ENCODE data around the gene ZXDC.

Gene ZXDC

GRCh38 chr3:126488185-126488584 lies 12.5 kb upstream of the ZXDC start:
- H3K27ac ChIP-seq (replicated peaks) = no peak overlapping the region
- TF ChIP-seq SPI1 (IDR thresholded peaks at IDR 0.05; ENCODE audit: borderline replicate concordance, low read depth) (no peak), POLR2AphosphoS5 (IDR thresholded peaks at IDR 0.05; ENCODE audit: low read depth) (no peak), CTCF (IDR thresholded peaks at IDR 0.05; ENCODE audit: insufficient read depth, low read length) (no peak), GABPA (IDR thresholded peaks at IDR 0.05; ENCODE audit: low read depth) (no peak), REST (IDR thresholded peaks at IDR 0.05; ENCODE audit: insufficient replicate concordance, low read depth) (peak; percentile 36)
- no peak overlapping the region for H3K4me3 ChIP-seq (replicated peaks; ENCODE audit: insufficient read depth, low read length)
- peak in 1 of 2 experiments; percentile 38 for DNase-seq (ENCODE audit: low read depth in 1 of 2, low spot score in 1 of 2)
- no peaks in the 10 kb centered on the region for H3K27me3 ChIP-seq (ENCODE audit: insufficient read depth, poor library complexity, severe bottlenecking)

GRCh38 chr3:126487151-126487771 lies 11.6 kb upstream of the ZXDC start:
- Histone ChIP-seq H3K27me3 (ENCODE audit: insufficient read depth, poor library complexity, severe bottlenecking) (no peaks in the 10 kb centered on the region), H3K27ac (replicated peaks) (peak overlapping the region; percentile 58), H3K4me3 (replicated peaks; ENCODE audit: insufficient read depth, low read length) (no peak overlapping the region)
- peak in 1 of 2 experiments; percentile 70 for DNase-seq (ENCODE audit: low read depth in 1 of 2, low spot score in 1 of 2)
- TF ChIP-seq POLR2AphosphoS5 (IDR thresholded peaks at IDR 0.05; ENCODE audit: low read depth) (no peak), SPI1 (IDR thresholded peaks at IDR 0.05; ENCODE audit: borderline replicate concordance, low read depth) (peak; percentile 45; the same call in 1 of the 2 replicates), REST (IDR thresholded peaks at IDR 0.05; ENCODE audit: insufficient replicate concordance, low read depth) (no peak), GABPA (IDR thresholded peaks at IDR 0.05; ENCODE audit: low read depth) (no peak), CTCF (IDR thresholded peaks at IDR 0.05; ENCODE audit: insufficient read depth, low read length) (no peak)

GRCh38 chr3:126486360-126486847 lies 10.7 kb upstream of the ZXDC start:
- no peaks in the 10 kb centered on the region for H3K27me3 ChIP-seq (ENCODE audit: insufficient read depth, poor library complexity, severe bottlenecking)

More at GRCh38 chr3:126486360-126486847, 10.7 kb upstream of the ZXDC start:
- TF ChIP-seq REST (IDR thresholded peaks at IDR 0.05; ENCODE audit: insufficient replicate concordance, low read depth) (no peak), CTCF (IDR thresholded peaks at IDR 0.05; ENCODE audit: insufficient read depth, low read length) (no peak), SPI1 (IDR thresholded peaks at IDR 0.05; ENCODE audit: borderline replicate concordance, low read depth) (no peak), GABPA (IDR thresholded peaks at IDR 0.05; ENCODE audit: low read depth) (no peak), POLR2AphosphoS5 (IDR thresholded peaks at IDR 0.05; ENCODE audit: low read depth) (no peak)
- no peak for DNase-seq (ENCODE audit: low read depth in 1 of 2, low spot score in 1 of 2)
- Histone ChIP-seq H3K4me3 (replicated peaks; ENCODE audit: insufficient read depth, low read length) (no peak overlapping the region), H3K27ac (replicated peaks) (peak overlapping the region; percentile 58; the same call in 1 of the 2 replicates)
